HCT116 (cell line): ENCODE results near the gene MDM4. TPM values are rescaled to one million over a fixed set of nuclear protein-coding genes. Genes with fewer than 3 reads are reported as not detected.
A peak's percentile ranks its signal among the peaks of the same experiment; 100 is the strongest.

Experiments
- ATAC-seq: fragments of 200-7000 bp; cut with Tn5 transposase; 2 replicates; pipeline ENCODE4 v1.9.1; 2020; ENCODE audit warnings: mild to moderate bottlenecking, moderate library complexity
- BruUV-seq: library from RNA; stranded (reverse); fragments of 400-500 nt; replicated peaks from 2 replicates; lab custom pipeline; 2021; lab: Mats Ljungman, UMichigan
- CTCF ChIA-PET: fragments of 300-600 bp; sonication (Branson Sonifier 250); formaldehyde crosslinking; loops from one replicate; lab custom pipeline; 2021; ENCODE audit warnings: antibody characterized with exemption; lab: Charles Lee
- POLR2A ChIA-PET: fragments of 300-600, 350-600 bp; sonication (Branson Sonifier 250); formaldehyde crosslinking; loops from one replicate; lab custom pipeline; 2021; ENCODE audit warnings: antibody characterized with exemption; lab: Charles Lee
- RAD21 ChIA-PET, 2 experiments: fragments of 300-600 bp; sonication (Branson Sonifier 250); formaldehyde crosslinking; loops; one replicate each; lab custom pipeline; 2023; ENCODE audit warnings: low total read pairs in 2 of 2; ENCODE audit not compliant: uncharacterized antibody in 2 of 2, unreplicated experiment in 2 of 2, low non-redundant PET in 1 of 2; lab: Charles Lee
- DNase-seq: peaks from one replicate; pipeline ENCODE4 v3.0.0-alpha.2; 2010; ENCODE audit warnings: low read depth, low spot score
- H2AFZ ChIP-seq: fragments of 200-600 bp; shearing (Covaris generic), sonication (generic); 2 replicates; pipeline ENCODE4 v1.6.1; 2017; ENCODE audit warnings: low read depth, mixed run types, mixed read lengths, antibody characterized with exemption, low read length; ENCODE audit not compliant: poor library complexity, severe bottlenecking
- H3K27ac ChIP-seq: 2 replicates; pipeline ENCODE4 v1.5.1; 2012; ENCODE audit warnings: low read depth, low read length
- H3K27me3 ChIP-seq: fragments of 200-600 bp; sonication (generic); 2 replicates; pipeline ENCODE4 v1.6.1; 2016; ENCODE audit warnings: mixed run types, low read length, mixed read lengths; ENCODE audit not compliant: insufficient read depth
- H3K36me3 ChIP-seq, 2 experiments: fragments of 200-500 bp in 1 of 2; fragments of 200-600 bp in 1 of 2; sonication (Bioruptor generic) in 1 of 2; sonication (generic) in 1 of 2; 2 replicates each; pipeline versions ENCODE4 v1.5.1 to v1.6.1; 2014 to 2016; ENCODE audit warnings: low read length in 2 of 2, inconsistent platforms in 1 of 2, mixed read lengths in 1 of 2, mixed run types in 1 of 2; ENCODE audit not compliant: insufficient read depth in 2 of 2, control insufficient read depth in 1 of 2
- H3K4me1 ChIP-seq, 2 experiments: fragments of 200-600 bp in 1 of 2; sonication (generic) in 1 of 2; 2 replicates each; pipeline versions ENCODE4 v1.5.1 to v1.6.1; 2012 to 2017; ENCODE audit warnings: low read length in 2 of 2, inconsistent platforms in 1 of 2, mild to moderate bottlenecking in 1 of 2, mixed read lengths in 1 of 2, mixed run types in 1 of 2, moderate library complexity in 1 of 2; ENCODE audit not compliant: insufficient read depth in 2 of 2, control insufficient read depth in 1 of 2
- H3K4me2 ChIP-seq: fragments of 200-600 bp; sonication (generic); 2 replicates; pipeline ENCODE4 v1.6.1; 2017; ENCODE audit warnings: mixed run types, low read length, mixed read lengths
- H3K4me3 ChIP-seq, 2 experiments: fragments of 200-600 bp in 1 of 2; sonication (generic) in 1 of 2; replicated peaks in 1 of 2; 2 replicates each; pipeline ENCODE4 v1.5.1; 2011 to 2016; ENCODE audit warnings: low read length in 2 of 2, control low read depth in 1 of 2, low read depth in 1 of 2, mild to moderate bottlenecking in 1 of 2, mixed read lengths in 1 of 2, mixed run types in 1 of 2
- H3K79me2 ChIP-seq: fragments of 200-600 bp; sonication (generic); 2 replicates; pipeline ENCODE4 v1.6.1; 2017; ENCODE audit warnings: mild to moderate bottlenecking, mixed run types, low read length, moderate library complexity, mixed read lengths; ENCODE audit not compliant: insufficient read depth
- H3K9ac ChIP-seq: fragments of 200-600 bp; sonication (generic); 2 replicates; pipeline ENCODE4 v1.6.1; 2016; ENCODE audit warnings: low read length, mixed read lengths
- H3K9me2 ChIP-seq: fragments of 200-600 bp; sonication (generic), shearing (Covaris generic); 2 replicates; pipeline ENCODE4 v1.6.1; 2017; ENCODE audit warnings: mixed run types, mild to moderate bottlenecking, moderate library complexity; ENCODE audit not compliant: insufficient read depth
- H3K9me3 ChIP-seq, 2 experiments: fragments of 200-500 bp in 1 of 2; fragments of 200-600 bp in 1 of 2; sonication (Bioruptor generic) in 1 of 2; sonication (generic) in 1 of 2; 2 replicates each; pipeline ENCODE4 v1.6.1; 2014 to 2017; ENCODE audit warnings: low read length in 2 of 2, mixed read lengths in 2 of 2, inconsistent platforms in 1 of 2, low read depth in 1 of 2, mild to moderate bottlenecking in 1 of 2, mixed run types in 1 of 2, moderate library complexity in 1 of 2; ENCODE audit not compliant: control insufficient read depth in 1 of 2, insufficient read depth in 1 of 2
- H4K20me1 ChIP-seq: fragments of 200-600 bp; sonication (generic), shearing (Covaris generic); 2 replicates; pipeline ENCODE4 v1.6.1; 2017; ENCODE audit warnings: mixed run types, mild to moderate bottlenecking, moderate library complexity; ENCODE audit not compliant: insufficient read depth
- CTCF ChIP-seq, 3 experiments: fragments of 200-600 bp in 1 of 3; sonication (generic) in 1 of 3; IDR thresholded peaks in 2 of 3; conservative IDR thresholded peaks in 1 of 3; 2 replicates each; pipeline ENCODE4 v1.5.1; 2012 to 2017; ENCODE audit warnings: low read depth in 2 of 3, low read length in 2 of 3, antibody characterized with exemption in 1 of 3, borderline replicate concordance in 1 of 3, control low read depth in 1 of 3, mild to moderate bottlenecking in 1 of 3, mixed read lengths in 1 of 3, mixed run types in 1 of 3, moderate library complexity in 1 of 3; ENCODE audit not compliant: insufficient read depth in 1 of 3
- ELF1 ChIP-seq: IDR thresholded peaks from 2 replicates; pipeline ENCODE4 v1.6.1; 2012; ENCODE audit warnings: low read depth, borderline replicate concordance
- MAX ChIP-seq: IDR thresholded peaks from 2 replicates; pipeline ENCODE4 v1.6.1; 2012
- SP1 ChIP-seq: IDR thresholded peaks from 2 replicates; pipeline ENCODE4 v1.6.1; 2012; ENCODE audit warnings: low read depth
- YY1 ChIP-seq: IDR thresholded peaks from 2 replicates; pipeline ENCODE4 v1.6.1; 2011; ENCODE audit warnings: low read length, low read depth, moderate library complexity, mild to moderate bottlenecking; ENCODE audit not compliant: insufficient replicate concordance; ENCODE audit errors: extremely low read depth
- intact Hi-C: fragments of 100-400 bp; cut with micrococcal nuclease; formaldehyde crosslinking; loops from 2 replicates; pipeline ENCODE4 v1.10.0; 2022
- total RNA-seq: library from RNA; stranded (reverse); gene quantifications from one replicate; pipeline ENCODE4 v1.2.1, GENCODE V29; 2021; ENCODE audit not compliant: unreplicated experiment

The MDM4 gene
- total RNA-seq, 1 experiment from 2014 or later: 79.5 TPM

GRCh38 chr1:204600203-204600602 lies 84.0 kb downstream of the MDM4 start:
- ATAC-seq (no peak), DNase-seq (no peak)
- Histone ChIP-seq H3K9me2 (no peaks in the 10 kb centered on the region), H3K4me3 (no peak overlapping the region), H3K27me3 (no peaks in the 10 kb centered on the region), H3K4me1 (no peaks in the 10 kb centered on the region), H3K9me3 (no peaks in the 10 kb centered on the region), H4K20me1 (no peaks in the 10 kb centered on the region), H3K27ac (no peak overlapping the region), H3K79me2 (no peaks in the 10 kb centered on the region), H2AFZ (no peak overlapping the region), H3K4me2 (no peak overlapping the region), H3K36me3 (no peaks in the 10 kb centered on the region), H3K9ac (no peak overlapping the region)
- no TSS peak for BruUV-seq
- POLR2A ChIA-PET: no interaction called here
- RAD21 ChIA-PET: no interaction called here
- TF ChIP-seq SP1 (no peak), YY1 (no peak), MAX (no peak)
- intact Hi-C loops: no loop called here
- CTCF ChIA-PET: interaction anchor here (1.4 kb wide), 1 partner anchor 207 kb away, joined by 4 read pairs; no protein-coding TSS in a partner anchor

GRCh38 chr1:204600968-204601367 lies 84.8 kb downstream of the MDM4 start:
- CTCF ChIA-PET: interaction anchor here (1.4 kb wide), 1 partner anchor 206 kb away, joined by 4 read pairs; no protein-coding TSS in a partner anchor
- Histone ChIP-seq H3K36me3 (no peaks in the 10 kb centered on the region), H3K9ac (no peak overlapping the region), H4K20me1 (no peaks in the 10 kb centered on the region), H3K4me3 (no peak overlapping the region), H3K79me2 (no peaks in the 10 kb centered on the region), H3K4me2 (no peak overlapping the region), H3K27me3 (no peaks in the 10 kb centered on the region), H3K9me2 (no peaks in the 10 kb centered on the region), H3K4me1 (no peaks in the 10 kb centered on the region), H3K27ac (no peak overlapping the region), H2AFZ (no peak overlapping the region), H3K9me3 (no peaks in the 10 kb centered on the region)
- DNase-seq: no peak
- intact Hi-C loops: no loop called here
- no TSS peak for BruUV-seq
- RAD21 ChIA-PET: no interaction called here
- POLR2A ChIA-PET: no interaction called here
- ATAC-seq: peak; percentile 85
- TF ChIP-seq ELF1 (no peak), CTCF (IDR thresholded peaks at IDR 0.05 in 2 of 3, conservative IDR thresholded peaks at IDR 0.05 in 1 of 3; ENCODE audit: borderline replicate concordance in 1 of 3, insufficient read depth in 1 of 3, low read depth in 2 of 3, low read length in 2 of 3) (peak in 2 of 3 experiments; percentile 50 to 58; a peak in 4 of 6 replicates)
